Right renal pelvis (tissue), 4 donors: Measurements from ENCODE around the gene WAPL. TPM values are rescaled to one million over a fixed set of nuclear protein-coding genes. Genes with fewer than 3 reads are reported as not detected.

ENCODE experiments used
- DNase-seq, 4 donors: peaks; one replicate each; pipeline ENCODE4 v3.0.0-alpha.2; 2013; ENCODE audit warnings: low read depth in 4 of 4, low spot score in 3 of 4, missing footprints in 1 of 4
- polyA plus RNA-seq, 4 donors: library from polyadenylated mRNA; unstranded; fragments of 120-200 nt; gene quantifications; one replicate each; pipeline ENCODE4 v1.2.1, GENCODE V29; 2013; ENCODE audit not compliant: insufficient read length in 4 of 4

WAPL gene
- polyA plus RNA-seq, 4 donors = 42.3 to 52.1 (median 50.3) TPM

DNA sequence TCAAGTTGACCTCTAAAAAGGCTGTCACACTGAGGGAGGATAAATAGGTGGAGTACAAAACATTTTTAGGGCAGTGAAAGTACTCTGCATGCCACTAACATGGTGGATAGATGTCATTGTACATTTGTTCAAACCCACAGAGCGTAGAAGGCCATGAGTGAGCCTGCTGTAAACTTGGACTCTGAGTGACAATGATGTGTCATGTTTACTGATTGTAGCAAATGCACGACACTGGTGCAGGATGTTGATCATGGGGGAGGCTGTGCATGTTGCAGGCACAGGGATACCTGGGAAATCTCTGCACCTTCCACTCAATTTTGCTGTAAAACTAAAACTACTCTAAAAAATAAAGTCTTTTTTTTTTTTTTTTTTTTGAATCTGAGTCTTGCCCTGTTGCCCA, 102.5 kb downstream of the WAPL start:
- DNase-seq = no peak

GRCh38 chr10:86415583-86415982, 106.0 kb downstream of the WAPL start:
- DNase-seq = no peak

- DNase-seq = no peak
These were observed 106.5 kb downstream of the WAPL start for GRCh38 chr10:86415116-86415515.

- no peak for DNase-seq
These were observed 108.4 kb downstream of the WAPL start for GRCh38 chr10:86413046-86413728.

DNA sequence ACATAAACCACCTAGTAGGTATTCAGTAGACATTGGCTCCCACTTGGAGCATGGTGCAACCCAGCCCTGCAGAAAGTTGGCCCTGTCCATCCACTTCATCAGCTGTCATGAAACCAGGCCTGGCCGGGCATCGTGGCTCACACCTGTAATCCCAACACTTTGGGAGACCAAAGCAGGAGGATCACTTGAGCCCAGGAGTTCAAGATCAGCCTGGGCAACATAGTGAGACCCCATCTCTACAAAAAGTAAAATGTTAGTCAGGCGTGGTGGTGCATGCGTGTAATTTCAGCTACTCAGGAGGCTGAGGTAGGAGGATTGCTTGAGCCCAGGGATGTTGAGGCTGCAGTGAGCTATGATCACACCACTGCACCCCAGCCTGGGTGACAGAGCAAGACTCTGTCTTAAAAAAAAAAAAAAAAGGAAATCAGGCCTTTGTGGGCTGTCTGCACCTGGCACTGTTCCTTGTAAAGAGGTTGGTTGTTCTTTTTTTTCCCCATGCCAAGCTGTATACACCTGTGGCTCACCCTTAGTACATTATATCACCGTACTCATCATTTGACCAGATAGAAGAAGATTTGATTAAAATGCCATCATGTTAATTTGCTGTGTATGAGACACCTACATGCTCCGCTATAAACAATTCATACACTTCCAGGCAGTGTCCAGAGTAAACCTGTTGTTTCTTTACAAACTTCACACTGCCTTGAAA, 109.6 kb downstream of the WAPL start:
- no peak for DNase-seq

DNA sequence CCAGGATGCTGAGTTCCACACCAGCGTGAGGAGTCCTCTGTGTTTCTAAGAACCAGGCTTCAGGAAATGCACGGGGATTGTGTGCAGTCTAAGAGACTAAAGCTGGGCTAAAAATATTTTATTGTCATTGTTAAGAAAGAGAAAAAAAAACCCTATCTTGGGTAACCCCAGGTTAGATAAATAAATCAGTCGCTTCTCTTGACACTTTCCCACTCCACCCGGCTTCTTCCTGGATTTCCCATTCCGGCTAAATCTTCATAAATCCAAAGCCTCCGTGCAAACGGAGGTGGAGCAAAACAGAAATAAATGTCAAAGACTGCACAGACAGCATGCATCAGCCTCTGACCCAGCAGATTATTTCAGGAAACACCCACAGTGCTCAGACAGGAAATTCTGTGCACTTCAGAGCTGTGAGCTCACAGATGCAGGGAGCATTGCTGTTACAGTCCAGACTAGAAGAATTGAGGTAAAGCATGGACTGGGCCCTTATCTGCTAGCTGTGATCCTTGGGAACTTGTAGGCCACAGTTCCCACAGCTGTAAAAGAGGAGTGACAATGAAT, 110.2 kb downstream of the WAPL start:
- no peak for DNase-seq

- DNase-seq = no peak
These were observed 111.0 kb downstream of the WAPL start for GRCh38 chr10:86410542-86411124.

DNA sequence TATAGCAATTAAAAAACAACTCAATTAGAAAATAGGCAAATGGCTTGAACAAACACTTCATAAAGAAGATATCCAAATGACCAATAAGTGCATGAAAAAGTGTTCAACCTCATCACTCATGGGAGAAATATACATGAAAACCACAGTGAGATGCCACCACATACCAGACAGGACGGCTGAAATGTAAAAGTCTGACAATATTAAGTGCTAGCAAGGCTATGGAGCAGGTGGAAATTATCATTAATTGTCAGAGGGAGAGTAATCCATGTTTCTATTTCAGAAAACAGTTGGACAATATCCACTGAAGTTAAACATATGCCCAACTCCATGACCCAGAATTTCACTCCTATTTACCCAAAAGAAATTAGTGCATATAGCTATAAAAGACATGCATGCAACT, 112.4 kb downstream of the WAPL start:
- no peak for DNase-seq

- DNase-seq = no peak
These were observed 118.3 kb downstream of the WAPL start for GRCh38 chr10:86403183-86403797.

- no peak for DNase-seq
These were observed 119.2 kb downstream of the WAPL start for GRCh38 chr10:86402283-86402941.

GRCh38 chr10:86401588-86402282, 119.9 kb downstream of the WAPL start:
- no peak for DNase-seq

DNA sequence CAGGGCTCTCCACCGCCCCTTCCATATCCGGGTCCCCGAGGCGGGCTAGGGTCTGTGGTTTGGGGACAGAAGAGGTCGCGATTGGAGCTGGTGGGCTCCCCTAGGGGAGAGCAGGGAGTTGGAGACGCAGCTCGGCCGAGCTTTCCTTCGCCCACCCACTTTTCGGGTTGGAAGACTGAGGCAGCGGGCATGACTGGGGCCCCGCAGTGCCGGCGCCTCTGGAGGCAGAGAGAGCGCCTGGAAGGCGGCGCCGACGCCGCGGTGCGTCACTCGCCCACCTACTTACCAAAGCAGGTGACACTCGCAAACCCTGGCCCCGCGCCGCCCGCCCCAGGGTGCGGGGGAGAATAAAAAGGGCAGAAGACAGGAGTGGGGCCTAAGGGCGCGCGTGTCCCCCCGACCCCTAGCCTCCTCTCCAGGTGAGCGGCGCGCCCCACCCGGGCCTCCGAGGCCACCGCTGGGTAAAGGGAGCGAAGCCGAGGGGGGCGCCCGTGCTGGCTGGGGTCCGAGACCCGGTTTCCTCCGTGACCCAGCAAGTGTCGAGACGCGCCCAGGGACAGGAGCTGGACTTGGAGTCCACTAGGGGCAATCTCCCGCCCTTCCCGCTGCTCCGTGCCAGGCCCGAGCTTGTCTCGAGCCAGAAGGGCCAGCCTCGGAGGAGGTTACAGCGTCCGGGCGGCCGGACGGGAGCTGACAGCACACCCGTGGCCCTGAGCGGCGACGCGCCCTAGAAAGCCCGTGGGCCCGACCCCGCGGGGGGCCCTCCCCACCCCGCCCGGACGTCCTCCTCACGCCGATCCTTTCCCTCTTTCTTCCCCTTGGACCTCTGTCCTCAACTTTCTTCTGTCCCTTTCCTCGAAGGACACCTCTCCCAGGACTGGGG, 120.6 kb downstream of the WAPL start:
- no peak for DNase-seq

DNA sequence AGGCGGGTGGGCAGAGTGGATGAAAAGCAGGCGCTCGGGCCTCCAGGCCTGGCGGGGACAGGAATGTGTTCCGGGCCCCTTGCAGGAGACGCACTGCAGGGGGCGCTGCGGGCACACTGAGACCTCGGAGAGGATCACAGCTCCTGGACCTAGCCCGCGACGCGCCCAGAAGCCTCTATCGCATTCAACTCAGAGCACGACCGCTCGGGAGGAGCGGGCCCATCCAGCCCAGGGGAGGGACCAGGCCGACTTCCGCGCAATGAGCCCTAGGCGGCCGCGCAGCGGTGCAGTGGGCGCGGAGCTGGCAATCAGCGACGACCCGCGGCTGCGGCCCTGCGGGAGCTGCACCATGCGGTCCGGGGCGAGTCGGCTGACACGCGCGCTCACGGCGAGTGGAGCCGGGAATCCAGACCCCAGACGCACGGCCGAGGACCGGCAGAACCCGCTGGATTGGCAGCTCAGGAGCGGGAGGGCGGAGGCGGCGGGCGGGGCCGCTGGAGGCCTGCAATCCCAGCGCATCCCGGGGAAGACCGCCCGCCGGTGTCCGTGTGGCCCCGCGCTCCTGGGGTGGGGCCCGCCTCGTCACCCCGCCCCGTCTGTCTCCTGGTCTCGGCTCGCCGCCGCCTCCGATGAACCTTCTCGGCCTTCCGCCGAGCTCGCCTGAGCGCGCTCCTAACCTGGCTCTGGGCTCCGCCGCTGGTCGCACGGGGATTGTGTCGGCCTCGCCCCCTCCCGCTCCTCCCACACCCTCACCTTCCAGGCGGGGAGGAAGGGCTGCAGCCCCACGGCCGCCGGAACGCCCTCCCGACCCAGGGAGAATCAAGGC, 121.5 kb downstream of the WAPL start:
- DNase-seq = peak; percentile 84 to 93 (median 87)

DNA sequence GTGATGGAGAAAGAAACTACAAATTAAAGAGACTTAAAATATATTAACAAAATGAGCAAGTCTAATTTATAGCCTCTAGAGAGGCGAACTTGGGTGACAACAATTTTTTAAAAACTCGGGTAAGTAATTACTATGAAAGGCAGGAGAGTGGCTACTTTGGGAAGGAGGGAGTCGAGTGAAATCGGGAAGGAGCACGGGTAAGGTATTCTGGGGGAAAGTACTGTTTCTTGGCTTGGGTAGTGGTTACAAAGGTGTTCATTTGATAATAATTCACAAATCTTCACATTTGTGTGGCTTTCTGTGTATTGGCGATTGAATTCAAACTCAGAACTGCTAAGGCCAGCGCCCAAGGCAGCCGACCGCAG, 122.1 kb downstream of the WAPL start:
- no peak for DNase-seq

DNA sequence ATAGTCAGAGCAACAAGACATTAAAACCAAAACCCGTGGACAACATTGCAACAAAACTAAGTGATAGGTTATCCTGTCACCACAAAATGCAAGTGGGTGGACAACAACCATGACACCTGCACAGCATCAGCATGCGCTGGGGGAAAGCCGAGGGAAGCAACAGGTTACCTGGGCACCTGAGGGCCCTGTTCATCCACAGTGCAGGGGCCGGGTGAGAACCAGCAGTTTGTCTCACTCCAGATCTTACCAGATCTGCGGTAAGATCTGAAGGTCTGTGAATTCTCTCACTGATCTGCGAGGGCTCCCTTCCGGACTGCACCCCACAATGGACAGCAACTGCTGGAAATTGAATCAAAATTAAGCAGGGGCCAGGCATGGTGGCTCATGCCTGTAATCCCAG, 124.5 kb downstream of the WAPL start:
- no peak for DNase-seq

GRCh38 chr10:86393862-86394455, 127.6 kb downstream of the WAPL start:
- DNase-seq = no peak

- DNase-seq = no peak
These were observed 128.2 kb downstream of the WAPL start for GRCh38 chr10:86393362-86393761.

DNA sequence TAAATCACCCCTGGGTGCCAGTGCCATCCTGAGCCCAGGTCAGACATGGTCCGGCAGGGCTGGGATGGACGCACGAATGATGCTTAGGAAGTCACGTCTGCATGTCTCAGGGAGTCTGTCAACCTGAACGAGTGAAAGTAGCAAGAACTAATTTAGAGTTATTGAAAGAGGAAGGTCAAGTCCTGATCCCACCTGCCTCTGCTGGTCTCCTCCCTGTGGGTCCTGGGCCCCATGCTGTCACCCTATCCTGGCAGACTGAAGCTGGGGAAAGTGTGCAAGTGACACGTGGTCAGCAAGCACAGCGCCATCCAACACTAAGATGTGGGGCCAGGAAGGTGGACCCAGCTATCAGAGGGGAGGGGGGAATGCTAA, 128.9 kb downstream of the WAPL start:
- no peak for DNase-seq
